ENCODE results near the gene AGPAT2.

GRCh38 chr9:136691316-136692184 lies 4.3 kb upstream of the AGPAT2 start:
- no peak for TF ChIP-seq POLR2A (IDR thresholded peaks at IDR 0.05)
- TF ChIP-seq CTCF (IDR thresholded peaks at IDR 0.05), result no peak

Data from gastroesophageal sphincter (tissue), 3 donors.